Calu3 (cell line): ENCODE measurements around the gene AGO4. TPM values are rescaled to one million over a fixed set of nuclear protein-coding genes. Genes with fewer than 3 reads are reported as not detected.

Source experiments
- BruUV-seq: library from RNA; stranded (reverse); fragments of 400-500 nt; replicated peaks from 2 replicates; lab custom pipeline; 2021; lab: Mats Ljungman, UMichigan
- CTCF ChIA-PET: fragments of 300-600 bp; sonication (Branson Sonifier 250); formaldehyde crosslinking; loops from one replicate; lab custom pipeline; 2022; ENCODE audit warnings: antibody characterized with exemption; lab: Charles Lee
- DNase-seq: peaks from one replicate; pipeline ENCODE4 v3.0.0; 2022
- H3K27ac Mint-ChIP-seq: one replicate; pipeline ENCODE4 v1.8.0; 2022; ENCODE audit warnings: mixed read lengths; ENCODE audit not compliant: unreplicated experiment
- H3K27me3 Mint-ChIP-seq: one replicate; pipeline ENCODE4 v1.8.0; 2022; ENCODE audit warnings: mixed read lengths; ENCODE audit not compliant: unreplicated experiment
- H3K36me3 Mint-ChIP-seq: one replicate; pipeline ENCODE4 v1.8.0; 2022; ENCODE audit warnings: mild to moderate bottlenecking, moderate library complexity, mixed read lengths; ENCODE audit not compliant: insufficient read depth, unreplicated experiment
- H3K4me1 Mint-ChIP-seq: one replicate; pipeline ENCODE4 v1.8.0; 2022; ENCODE audit warnings: mild to moderate bottlenecking, low read depth, mixed read lengths; ENCODE audit not compliant: unreplicated experiment
- H3K4me3 Mint-ChIP-seq: one replicate; pipeline ENCODE4 v1.8.0; 2022; ENCODE audit warnings: mild to moderate bottlenecking, low read depth, moderate library complexity, mixed read lengths; ENCODE audit not compliant: unreplicated experiment
- H3K9me3 Mint-ChIP-seq: one replicate; pipeline ENCODE4 v1.8.0; 2022; ENCODE audit warnings: low read depth, mixed read lengths; ENCODE audit not compliant: unreplicated experiment
- CTCF ChIP-seq: fragments of 200-600 bp; IDR thresholded peaks from one replicate; pipeline ENCODE4 v1.8.0; 2022; ENCODE audit warnings: antibody characterized with exemption; ENCODE audit not compliant: unreplicated experiment
- intact Hi-C: fragments of 100-400 bp; cut with micrococcal nuclease; formaldehyde crosslinking; loops from one replicate; pipeline ENCODE4 v1.10.0; 2022; ENCODE audit not compliant: unreplicated experiment
- total RNA-seq: library from RNA; stranded (reverse); gene quantifications from 2 replicates; pipeline ENCODE4 v1.2.3, GENCODE V29; 2022

AGO4 gene
- total RNA-seq, 1 experiment from 2014 or later: 8.3 TPM

GRCh38 chr1:35876988-35877387, 69.2 kb downstream of the AGO4 start:
- TF ChIP-seq CTCF: no peak
- Mint-ChIP-seq H3K4me3 (no peak overlapping the region), H3K27ac (no peak overlapping the region), H3K4me1 (peaks cover 4% of the 10 kb centered on the region), H3K27me3 (peaks cover 8% of the 10 kb centered on the region), H3K9me3 (no peaks in the 10 kb centered on the region), H3K36me3 (no peaks in the 10 kb centered on the region)
- no TSS peak for BruUV-seq
- intact Hi-C loops: no loop called here
- CTCF ChIA-PET: interaction anchor here (0.9 kb wide), 1 partner anchor 10 kb away, joined by 3 read pairs; no protein-coding TSS in a partner anchor
- no peak for DNase-seq

GRCh38 chr1:35881850-35882273, 74.0 kb downstream of the AGO4 start:
- Mint-ChIP-seq H3K27ac (no peak overlapping the region), H3K4me3 (peak overlapping the region; percentile 98), H3K9me3 (no peaks in the 10 kb centered on the region), H3K4me1 (peaks cover 23% of the 10 kb centered on the region), H3K36me3 (peaks cover 10% of the 10 kb centered on the region), H3K27me3 (peaks cover 15% of the 10 kb centered on the region)
- intact Hi-C loops: no loop called here
- BruUV-seq: no TSS peak
- CTCF ChIA-PET: interaction anchor here (0.6 to 1.3 kb wide), 2 partner anchors 9 to 193 kb away, joined by 3 read pairs; no protein-coding TSS in a partner anchor
- TF ChIP-seq CTCF: no peak
- no peak for DNase-seq

- no TSS peak for BruUV-seq
- H3K27me3 Mint-ChIP-seq: peaks cover 15% of the 10 kb centered on the region
- no peak for DNase-seq
- H3K9me3 Mint-ChIP-seq: no peaks in the 10 kb centered on the region
- intact Hi-C loops: no loop called here
- H3K4me1 Mint-ChIP-seq: peaks cover 30% of the 10 kb centered on the region
- H3K36me3 Mint-ChIP-seq: peaks cover 10% of the 10 kb centered on the region
- peak overlapping the region; percentile 98 for H3K4me3 Mint-ChIP-seq
- CTCF ChIA-PET: interaction anchor here (1.3 kb wide), 1 partner anchor 9 kb away, joined by 3 read pairs; no protein-coding TSS in a partner anchor
- H3K27ac Mint-ChIP-seq: no peak overlapping the region
- TF ChIP-seq CTCF: no peak
Measured at GRCh38 chr1:35882586-35882944, 74.7 kb downstream of the AGO4 start.

GRCh38 chr1:35882945-35883634, 75.3 kb downstream of the AGO4 start, which contains the start of gene AGO1:
AGO1 (plus strand) TSS chr1:35883209; CDS start chr1:35883422, 213 bp downstream.
- Mint-ChIP-seq H3K27me3 (peaks cover 15% of the 10 kb centered on the region), H3K9me3 (no peaks in the 10 kb centered on the region), H3K27ac (no peak within 1 kb of the TSS), H3K36me3 (peaks cover 10% of the 10 kb centered on the region), H3K4me1 (peaks cover 35% of the 10 kb centered on the region), H3K4me3 (peak within 1 kb of the TSS; percentile 98)
- CTCF ChIA-PET: interaction anchor here (0.6 to 1.3 kb wide), 4 partner anchors 10 to 274 kb away, joined by 3 to 4 read pairs (median 3); no protein-coding TSS in a partner anchor
- BruUV-seq: no TSS peak
- intact Hi-C loops: no loop called here
- TF ChIP-seq CTCF: peak; percentile 87
- peak; percentile 98 for DNase-seq
